HepG2 (cell line): ENCODE results near the gene FAM120AOS.

Experiments
- EZH2 ChIP-seq: conservative IDR thresholded peaks from 2 replicates; pipeline ENCODE4 v1.6.1; 2012; ENCODE audit warnings: mild to moderate bottlenecking, low read depth, low read length, moderate library complexity
- JUN ChIP-seq: sonication (generic); formaldehyde crosslinking; IDR thresholded peaks from 2 replicates; pipeline ENCODE4 v1.4.0; 2020; ENCODE audit warnings: mild to moderate bottlenecking, missing genetic modification reagents
- ZBTB26 ChIP-seq: IDR thresholded peaks from 2 replicates; pipeline ENCODE4 v1.6.1; 2016; ENCODE audit warnings: missing compliant biosample characterization, missing genetic modification reagents, borderline replicate concordance

- TF ChIP-seq EZH2 (no peak), ZBTB26 (CRISPR knock-in tag) (no peak), JUN (CRISPR knock-in tag) (no peak)
Observed at GRCh38 chr9:93456504-93456903, 3.1 kb upstream of the FAM120AOS start.
